ENCODE results near the gene RTP5.

- TF ChIP-seq CTCF (IDR thresholded peaks at IDR 0.05), result no peak
- no peak for TF ChIP-seq POLR2A (IDR thresholded peaks at IDR 0.05)
Observed at GRCh38 chr2:241874277-241874925, 4.9 kb downstream of the RTP5 start.

Data from heart left ventricle (tissue), 13 donors.